ENCODE data around the gene RGS10. TPM values are rescaled to one million over a fixed set of nuclear protein-coding genes. Genes with fewer than 3 reads are reported as not detected.
A peak's percentile ranks its signal among the peaks of the same experiment; 100 is the strongest.
"Not testable (repeated sequence)": the region's sequence is repeated elsewhere in the genome, so short reads cannot be mapped to it uniquely, and the experiment has no call there.

RGS10 gene, protein sequence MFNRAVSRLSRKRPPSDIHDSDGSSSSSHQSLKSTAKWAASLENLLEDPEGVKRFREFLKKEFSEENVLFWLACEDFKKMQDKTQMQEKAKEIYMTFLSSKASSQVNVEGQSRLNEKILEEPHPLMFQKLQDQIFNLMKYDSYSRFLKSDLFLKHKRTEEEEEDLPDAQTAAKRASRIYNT
- total RNA-seq (2014; rRNA removed; shearing (Covaris generic)): 7.2 and 12.3 TPM in 2 replicates

DNA sequence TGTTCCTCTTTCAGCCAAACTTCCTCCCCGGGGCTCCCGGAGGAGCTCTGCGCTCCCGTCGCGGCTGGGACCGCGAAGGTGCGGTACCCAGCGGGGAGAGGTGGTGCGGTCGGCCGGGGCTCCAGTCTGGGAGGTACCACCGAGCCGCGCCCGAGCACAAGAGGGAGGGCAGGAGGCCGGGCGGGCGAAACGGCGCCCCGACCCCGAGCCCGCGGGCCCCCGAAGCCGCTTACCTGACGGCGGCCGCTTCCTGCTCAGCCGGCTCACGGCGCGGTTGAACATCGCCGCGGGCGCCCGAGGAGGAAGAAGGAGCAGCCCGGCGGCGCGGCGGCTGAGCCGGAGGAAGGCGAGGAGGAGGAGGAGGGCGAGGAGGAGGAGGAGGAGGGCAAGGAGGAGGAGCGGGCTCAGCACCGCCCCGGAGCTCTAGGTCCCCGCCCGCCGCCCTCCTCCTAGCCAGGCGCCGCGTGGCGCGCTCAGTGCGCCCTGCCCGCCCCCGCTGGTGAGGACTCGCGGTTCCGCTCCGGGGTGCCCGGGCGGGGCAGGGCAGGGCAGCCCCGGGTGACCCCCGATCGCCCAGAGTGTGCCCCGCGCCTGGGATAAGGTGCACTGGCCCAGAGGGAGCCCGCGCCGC, at the start of gene RGS10:
TSS of gene RGS10 (minus strand) at position 363 of the 631 bp plus-strand sequence. CDS start at position 282, 81 bp downstream.
- peak; percentile 88 for DNase-seq
- Histone ChIP-seq H3K27me3 (ENCODE audit: control insufficient read depth, insufficient read depth, low read length) (peaks cover 34% of the 10 kb centered on the region), H3K36me3 (replicated peaks; ENCODE audit: control insufficient read depth, insufficient read depth, low read length) (no peaks in the 10 kb centered on the region), H3K4me3 (ENCODE audit: insufficient read depth, low read depth, low read length) (peak within 1 kb of the TSS; percentile 64)

DNA sequence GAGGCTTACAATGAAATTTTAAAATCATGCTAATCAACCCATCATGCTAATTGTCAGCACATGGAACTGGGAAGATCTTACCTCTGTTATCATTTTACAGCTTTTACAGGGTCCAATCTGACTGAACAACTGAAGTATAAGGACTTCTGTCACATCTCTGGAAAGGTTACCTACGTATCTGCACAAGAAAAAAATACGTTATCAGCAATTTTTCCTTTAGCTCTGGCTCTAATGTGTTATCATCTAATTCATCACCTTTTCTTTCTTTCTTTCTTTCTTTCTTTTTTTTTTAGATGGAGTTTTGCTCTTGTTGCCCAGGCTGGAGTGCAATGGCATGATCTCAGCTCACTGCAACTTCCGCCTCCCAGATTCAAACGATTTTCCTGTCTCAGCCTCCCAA, 45.6 kb upstream of the RGS10 start:
- no peak for DNase-seq
- H3K27me3 ChIP-seq (ENCODE audit: control insufficient read depth, insufficient read depth, low read length): no peaks in the 10 kb centered on the region
- H3K4me3 ChIP-seq (ENCODE audit: insufficient read depth, low read depth, low read length): no peak overlapping the region
- H3K36me3 ChIP-seq (replicated peaks; ENCODE audit: control insufficient read depth, insufficient read depth, low read length): peaks cover 5% of the 10 kb centered on the region

DNA sequence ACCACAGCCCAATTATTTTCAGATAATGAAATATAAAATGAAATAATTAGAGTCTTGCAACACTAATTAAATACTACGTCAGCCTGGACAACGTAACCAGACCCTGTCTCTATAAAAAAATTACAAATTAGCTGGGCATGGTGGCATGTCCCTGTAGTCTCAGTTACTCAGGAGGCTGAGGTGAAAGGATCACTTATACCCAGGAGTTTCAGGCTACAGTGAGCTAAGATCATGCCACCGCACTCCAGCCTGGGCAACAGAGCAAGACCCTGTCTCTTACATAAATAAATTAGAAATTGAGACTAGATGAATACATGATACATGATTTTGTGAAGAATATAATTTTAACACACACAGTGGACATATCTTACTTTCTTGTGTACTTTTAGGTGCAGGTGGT, 35.8 kb upstream of the RGS10 start:
- no peak for DNase-seq
- no peaks in the 10 kb centered on the region for H3K27me3 ChIP-seq (ENCODE audit: control insufficient read depth, insufficient read depth, low read length)
- peaks cover 37% of the 10 kb centered on the region for H3K36me3 ChIP-seq (replicated peaks; ENCODE audit: control insufficient read depth, insufficient read depth, low read length)
- no peak overlapping the region for H3K4me3 ChIP-seq (ENCODE audit: insufficient read depth, low read depth, low read length)

DNA sequence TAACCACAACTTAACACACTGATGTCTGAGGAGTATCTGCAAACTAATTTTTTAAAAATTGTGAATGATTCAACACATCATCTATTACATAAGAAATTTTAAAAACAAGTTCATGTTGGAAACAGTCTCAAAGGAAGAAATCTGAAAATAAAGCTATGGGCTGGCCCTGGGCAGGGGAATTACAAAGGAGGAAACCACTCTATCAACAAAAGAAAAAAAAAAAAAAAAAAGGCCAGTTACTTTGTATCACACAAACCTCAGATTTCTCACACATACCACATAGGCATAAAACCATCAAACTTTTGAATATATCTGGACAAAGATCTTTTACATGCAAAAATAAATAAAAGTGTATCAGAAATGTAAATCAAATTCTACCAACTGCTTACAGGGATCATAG, 33.5 kb upstream of the RGS10 start:
- no peak overlapping the region for H3K4me3 ChIP-seq (ENCODE audit: insufficient read depth, low read depth, low read length)

DNA sequence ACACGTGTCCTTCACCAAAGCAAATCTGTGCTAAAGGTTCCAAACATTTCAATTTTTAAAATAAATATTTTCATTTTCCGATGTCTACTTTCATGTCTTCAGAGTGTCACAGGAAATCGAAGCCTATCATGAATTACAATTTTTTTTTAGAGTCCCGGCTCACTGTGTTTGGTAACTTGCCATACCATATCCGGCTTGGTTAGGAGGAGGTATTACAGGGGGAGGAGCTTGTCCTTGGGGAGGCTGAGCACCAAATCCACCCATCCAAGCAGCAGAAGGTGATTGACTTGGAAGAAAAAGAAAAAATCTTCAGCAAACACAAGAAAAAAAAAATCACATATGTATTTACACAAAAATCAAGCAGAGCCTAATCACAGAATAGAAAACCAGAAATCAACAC, 33.0 kb upstream of the RGS10 start:
- Histone ChIP-seq H3K4me3 (ENCODE audit: insufficient read depth, low read depth, low read length) (no peak overlapping the region), H3K27me3 (ENCODE audit: control insufficient read depth, insufficient read depth, low read length) (no peaks in the 10 kb centered on the region), H3K36me3 (replicated peaks; ENCODE audit: control insufficient read depth, insufficient read depth, low read length) (peaks cover 28% of the 10 kb centered on the region)
- DNase-seq: no peak

More for the DNA sequence above, 33.5 kb upstream of the RGS10 start:
- peaks cover 32% of the 10 kb centered on the region for H3K36me3 ChIP-seq (replicated peaks; ENCODE audit: control insufficient read depth, insufficient read depth, low read length)
- no peak for DNase-seq
- H3K27me3 ChIP-seq (ENCODE audit: control insufficient read depth, insufficient read depth, low read length): no peaks in the 10 kb centered on the region

DNA sequence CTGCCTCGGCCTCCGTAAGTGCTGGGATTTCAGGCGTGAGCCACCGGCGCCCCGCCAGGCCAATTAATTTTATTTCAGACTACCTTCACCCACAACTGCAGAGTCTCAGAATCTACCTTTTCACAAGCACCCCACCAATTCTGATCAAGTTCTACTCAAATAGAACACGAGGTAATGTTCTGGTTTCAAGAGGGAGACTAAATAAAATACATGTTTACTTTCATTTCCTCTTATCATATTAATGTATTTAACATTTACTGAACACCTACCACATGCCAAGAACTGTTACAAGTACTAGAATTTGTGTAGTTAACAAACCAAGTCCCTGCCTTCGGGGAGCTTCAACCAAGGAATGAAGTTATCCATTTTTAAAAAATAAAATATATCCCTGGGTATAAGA, 25.5 kb upstream of the RGS10 start:
- Histone ChIP-seq H3K36me3 (replicated peaks; ENCODE audit: control insufficient read depth, insufficient read depth, low read length) (no peaks in the 10 kb centered on the region), H3K27me3 (ENCODE audit: control insufficient read depth, insufficient read depth, low read length) (no peaks in the 10 kb centered on the region), H3K4me3 (ENCODE audit: insufficient read depth, low read depth, low read length) (no peak overlapping the region)
- DNase-seq: no peak

DNA sequence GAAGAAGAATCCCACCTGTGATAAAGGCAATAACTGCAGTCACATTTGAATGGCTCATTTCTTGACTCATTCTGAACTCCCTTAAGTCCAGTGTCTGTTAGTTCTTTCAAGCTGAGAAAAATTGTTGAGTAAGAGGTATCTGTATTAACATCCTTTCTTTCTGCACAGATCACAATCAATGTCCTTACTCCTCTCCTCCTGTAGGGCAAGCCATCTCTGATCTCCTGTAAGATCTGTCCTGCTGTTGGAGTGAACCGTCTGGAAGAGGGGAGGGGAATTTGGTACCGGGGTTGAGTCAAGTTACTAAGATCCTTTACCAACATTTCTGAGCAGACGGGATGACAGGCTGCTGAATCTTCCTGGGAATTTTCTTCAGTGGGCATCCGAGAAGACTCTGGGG, 19.6 kb upstream of the RGS10 start:
- Histone ChIP-seq H3K4me3 (ENCODE audit: insufficient read depth, low read depth, low read length) (no peak overlapping the region), H3K27me3 (ENCODE audit: control insufficient read depth, insufficient read depth, low read length) (no peaks in the 10 kb centered on the region), H3K36me3 (replicated peaks; ENCODE audit: control insufficient read depth, insufficient read depth, low read length) (no peaks in the 10 kb centered on the region)
- no peak for DNase-seq

DNA sequence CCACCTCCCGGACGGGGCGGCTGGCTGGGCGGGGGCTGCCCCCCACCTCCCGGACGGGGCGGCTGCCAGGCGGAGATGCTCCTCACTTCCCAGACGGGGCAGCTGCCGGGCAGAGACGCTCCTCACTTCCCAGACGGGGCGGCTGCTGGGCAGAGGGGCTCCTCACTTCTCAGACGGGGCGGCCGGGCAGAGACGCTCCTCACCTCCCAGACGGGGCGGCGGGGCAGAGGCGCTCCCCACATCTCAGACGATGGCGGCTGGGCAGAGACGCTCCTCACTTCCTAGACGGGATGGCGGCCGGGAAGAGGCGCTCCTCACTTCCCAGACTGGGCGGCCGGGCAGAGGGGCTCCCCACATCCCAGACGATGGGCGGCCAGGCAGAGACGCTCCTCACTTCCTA, 17.0 kb upstream of the RGS10 start:
- not testable (repeated sequence) for H3K36me3 ChIP-seq (replicated peaks; ENCODE audit: control insufficient read depth, insufficient read depth, low read length); DNase-seq; H3K4me3 ChIP-seq (ENCODE audit: insufficient read depth, low read depth, low read length); H3K27me3 ChIP-seq (ENCODE audit: control insufficient read depth, insufficient read depth, low read length)

DNA sequence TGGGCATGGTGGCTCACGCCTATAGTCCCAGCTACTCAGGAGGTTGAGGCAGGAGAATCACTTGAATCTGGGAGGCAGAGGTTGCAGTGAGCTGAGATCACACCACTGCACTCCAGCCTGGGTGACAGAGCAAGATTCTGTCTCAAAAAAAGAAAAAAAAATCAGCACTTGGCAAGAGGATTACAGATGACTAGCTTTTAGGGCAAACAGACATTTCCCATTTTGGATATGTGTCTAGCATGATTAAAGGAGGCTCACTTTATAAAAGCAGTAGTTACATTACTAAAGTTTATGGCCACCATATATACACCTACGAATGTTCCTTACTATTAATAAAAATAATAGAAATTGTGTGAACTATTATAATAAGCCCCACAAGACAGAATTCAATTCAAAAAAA, 13.6 kb upstream of the RGS10 start:
- not testable (repeated sequence) for DNase-seq; H3K36me3 ChIP-seq (replicated peaks; ENCODE audit: control insufficient read depth, insufficient read depth, low read length); H3K4me3 ChIP-seq (ENCODE audit: insufficient read depth, low read depth, low read length); H3K27me3 ChIP-seq (ENCODE audit: control insufficient read depth, insufficient read depth, low read length)

DNA sequence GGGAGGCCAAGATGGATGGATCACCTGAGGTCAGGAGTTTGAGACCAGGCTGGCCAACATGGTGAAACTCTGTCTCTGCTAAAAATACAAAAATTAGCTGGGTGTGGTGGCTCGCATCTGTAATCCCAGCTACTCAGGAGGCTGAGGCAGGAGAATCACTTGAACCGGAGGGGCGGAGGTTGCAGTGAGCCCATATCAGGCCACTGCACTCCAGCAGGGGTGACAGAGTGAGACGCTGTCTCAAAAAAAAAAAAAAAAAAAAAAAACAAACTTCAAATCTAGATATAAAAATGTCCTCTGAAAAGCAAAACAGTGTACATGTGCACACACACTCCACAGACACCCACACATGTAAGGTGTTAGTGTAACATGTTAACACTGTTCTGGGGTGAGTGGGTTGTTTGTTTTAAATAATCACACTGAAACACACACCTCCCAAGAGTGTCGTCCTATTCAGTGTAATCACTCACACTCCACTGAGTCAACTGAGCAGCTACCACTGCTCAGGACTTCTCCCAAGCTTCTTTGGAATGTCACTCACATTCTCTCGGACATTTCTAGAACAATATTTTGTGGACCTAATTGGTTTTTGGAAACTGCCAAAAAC, 12.8 kb upstream of the RGS10 start:
- Histone ChIP-seq H3K4me3 (ENCODE audit: insufficient read depth, low read depth, low read length) (no peak overlapping the region), H3K36me3 (replicated peaks; ENCODE audit: control insufficient read depth, insufficient read depth, low read length) (no peaks in the 10 kb centered on the region)
- DNase-seq: no peak

DNA sequence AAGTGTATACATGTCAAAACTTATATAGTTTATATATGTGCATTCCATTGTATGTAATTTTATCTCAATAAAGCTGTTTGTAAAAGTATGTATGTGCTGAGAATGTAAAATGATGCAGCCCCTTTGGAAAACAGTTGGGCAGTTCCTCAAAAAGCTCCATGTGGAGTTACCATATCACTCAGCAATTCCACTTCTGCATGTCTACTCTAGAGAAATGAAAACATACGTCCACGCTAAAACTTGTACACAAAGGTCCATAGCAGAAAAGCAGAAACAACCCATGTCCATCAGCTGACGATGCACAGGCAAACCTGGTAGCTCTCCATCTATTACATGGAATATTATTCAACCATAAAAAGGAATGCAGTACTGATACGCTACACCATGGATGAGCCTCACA, 8.3 kb upstream of the RGS10 start:
- Histone ChIP-seq H3K36me3 (replicated peaks; ENCODE audit: control insufficient read depth, insufficient read depth, low read length) (no peaks in the 10 kb centered on the region), H3K4me3 (ENCODE audit: insufficient read depth, low read depth, low read length) (no peak overlapping the region), H3K27me3 (ENCODE audit: control insufficient read depth, insufficient read depth, low read length) (no peaks in the 10 kb centered on the region; the same call in 1 of the 2 replicates)
- no peak for DNase-seq

More for the DNA sequence above, 12.8 kb upstream of the RGS10 start:
- no peaks in the 10 kb centered on the region for H3K27me3 ChIP-seq (ENCODE audit: control insufficient read depth, insufficient read depth, low read length)

DNA sequence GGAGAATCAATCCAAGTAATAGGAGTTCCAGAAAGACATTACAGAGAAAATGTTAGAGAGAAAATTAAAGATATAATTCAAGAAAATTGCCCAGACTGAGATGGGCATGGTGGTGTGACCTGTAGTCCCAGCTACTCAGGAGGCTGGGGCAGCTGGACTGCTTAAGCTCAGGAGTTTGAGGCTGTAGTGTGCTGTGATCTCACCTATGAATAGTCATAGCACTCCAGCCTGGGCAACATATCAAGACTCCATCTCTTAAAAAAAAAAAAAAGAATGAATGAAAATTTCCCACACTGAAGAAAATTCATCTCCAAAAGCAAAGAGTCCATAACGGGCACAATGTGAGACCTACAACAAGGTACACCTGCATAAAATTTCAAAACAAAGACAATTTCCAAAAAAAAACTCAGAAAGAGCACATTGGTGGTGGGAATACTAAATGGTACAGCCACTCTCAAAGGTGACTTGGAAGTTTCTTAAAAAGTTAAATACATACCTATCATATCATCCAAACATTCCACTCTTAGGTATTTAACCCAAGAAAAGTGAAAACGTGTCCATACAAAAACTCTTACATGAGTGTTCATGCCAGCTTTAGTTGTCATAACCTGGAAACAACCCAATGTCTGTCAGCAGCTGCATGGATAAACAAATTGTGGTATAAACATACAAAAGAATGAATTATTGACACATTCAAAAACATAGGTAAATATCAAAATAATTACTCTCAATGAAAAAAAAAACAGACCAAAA, 6.9 kb upstream of the RGS10 start:
- DNase-seq: no peak
- no peaks in the 10 kb centered on the region; the same call in none of the 2 replicates for H3K27me3 ChIP-seq (ENCODE audit: control insufficient read depth, insufficient read depth, low read length)
- H3K4me3 ChIP-seq (ENCODE audit: insufficient read depth, low read depth, low read length): no peak overlapping the region
- no peaks in the 10 kb centered on the region for H3K36me3 ChIP-seq (replicated peaks; ENCODE audit: control insufficient read depth, insufficient read depth, low read length)

DNA sequence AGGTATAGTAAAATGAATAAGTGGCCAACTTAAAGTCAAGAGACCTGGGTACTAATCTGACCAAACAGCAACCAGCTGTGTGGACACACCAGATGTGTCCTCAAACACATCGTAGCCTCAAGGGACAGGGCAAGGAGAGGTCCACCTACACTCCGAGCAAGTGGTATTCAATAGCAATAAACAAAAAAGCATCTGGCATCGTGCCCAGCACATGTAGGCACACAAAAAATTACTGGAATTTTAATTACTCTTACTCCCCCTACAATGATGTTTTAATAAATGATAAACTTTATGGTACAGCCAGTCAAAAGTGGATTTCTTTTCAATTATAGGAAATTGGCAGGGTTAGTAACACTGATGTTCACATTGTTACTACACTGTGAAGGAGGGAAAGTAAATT, 3.5 kb upstream of the RGS10 start:
- no peak overlapping the region for H3K4me3 ChIP-seq (ENCODE audit: insufficient read depth, low read depth, low read length)
- H3K36me3 ChIP-seq (replicated peaks; ENCODE audit: control insufficient read depth, insufficient read depth, low read length): no peaks in the 10 kb centered on the region
- DNase-seq: no peak
- H3K27me3 ChIP-seq (ENCODE audit: control insufficient read depth, insufficient read depth, low read length): peaks cover 25% of the 10 kb centered on the region

DNA sequence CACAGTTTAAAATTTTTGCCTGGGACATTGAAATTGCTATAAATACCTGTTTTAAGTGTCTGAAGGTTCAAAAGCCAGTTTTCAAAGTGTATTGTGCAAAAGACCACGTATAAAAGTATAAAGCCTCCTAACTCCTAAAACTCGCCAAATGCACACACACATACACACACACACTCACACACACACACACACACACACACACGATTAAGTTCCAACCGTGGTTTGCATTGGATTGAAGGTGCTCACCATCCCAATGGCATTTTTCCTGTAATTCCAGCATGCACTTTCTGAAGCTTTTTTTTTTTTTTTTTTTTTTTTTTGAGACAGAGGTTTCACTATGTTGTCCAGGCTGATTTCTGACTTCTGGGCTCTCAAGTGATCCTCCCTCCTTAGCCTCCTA, 2.8 kb upstream of the RGS10 start:
- Histone ChIP-seq H3K27me3 (ENCODE audit: control insufficient read depth, insufficient read depth, low read length) (peaks cover 32% of the 10 kb centered on the region), H3K4me3 (ENCODE audit: insufficient read depth, low read depth, low read length) (no peak overlapping the region), H3K36me3 (replicated peaks; ENCODE audit: control insufficient read depth, insufficient read depth, low read length) (no peaks in the 10 kb centered on the region)
- no peak for DNase-seq
